ENCODE results near the gene DUSP2.

DUSP2 gene

GRCh38 chr2:96105994-96106715 is 39.1 kb downstream of the DUSP2 start:
- Histone ChIP-seq H2AFZ (ENCODE audit: low read length) (no peak overlapping the region), H3K9ac (ENCODE audit: low read length) (no peak overlapping the region), H3K36me3 (replicated peaks; ENCODE audit: insufficient read depth, low read length) (no peaks in the 10 kb centered on the region), H3K9me2 (replicated peaks; ENCODE audit: insufficient read depth, low read length) (no peaks in the 10 kb centered on the region), H3K9me3 (replicated peaks; ENCODE audit: insufficient read depth, low read length) (no peaks in the 10 kb centered on the region), H3K4me1 (ENCODE audit: low read length) (no peaks in the 10 kb centered on the region), H3K79me2 (ENCODE audit: low read length) (no peaks in the 10 kb centered on the region), H3K27me3 (replicated peaks; ENCODE audit: insufficient read depth, low read length) (peaks cover 17% of the 10 kb centered on the region), H3K4me3 (ENCODE audit: low read length) (no peak overlapping the region), H3K27ac (ENCODE audit: low read length) (no peak overlapping the region), H3F3A (ENCODE audit: insufficient read depth, low read length) (no peaks in the 10 kb centered on the region), H3K4me2 (ENCODE audit: low read depth, low read length) (no peak overlapping the region), H4K20me1 (ENCODE audit: insufficient read depth, low read length) (no peaks in the 10 kb centered on the region)
- TF ChIP-seq EZH2 (optimal IDR thresholded peaks at IDR 0.05; ENCODE audit: low read depth, low read length) (no peak), CTCF (IDR thresholded peaks at IDR 0.05; ENCODE audit: low read length) (no peak), EZH2phosphoT487 (IDR thresholded peaks at IDR 0.05; ENCODE audit: low read length) (no peak)
- DNase-seq, result no peak

GRCh38 chr2:96105152-96105915 is 39.9 kb downstream of the DUSP2 start:
- TF ChIP-seq EZH2phosphoT487 (IDR thresholded peaks at IDR 0.05; ENCODE audit: low read length), result no peak
- no peak for TF ChIP-seq CTCF (IDR thresholded peaks at IDR 0.05; ENCODE audit: low read length)
- TF ChIP-seq EZH2 (optimal IDR thresholded peaks at IDR 0.05; ENCODE audit: low read depth, low read length), result no peak
- no peaks in the 10 kb centered on the region for H3K79me2 ChIP-seq (ENCODE audit: low read length)
- H3K27ac ChIP-seq (ENCODE audit: low read length), result no peak overlapping the region
- peaks cover 17% of the 10 kb centered on the region for H3K27me3 ChIP-seq (replicated peaks; ENCODE audit: insufficient read depth, low read length)
- H3F3A ChIP-seq (ENCODE audit: insufficient read depth, low read length), result no peaks in the 10 kb centered on the region
- H4K20me1 ChIP-seq (ENCODE audit: insufficient read depth, low read length), result no peaks in the 10 kb centered on the region
- H2AFZ ChIP-seq (ENCODE audit: low read length), result no peak overlapping the region
- H3K4me1 ChIP-seq (ENCODE audit: low read length), result no peaks in the 10 kb centered on the region
- H3K9me2 ChIP-seq (replicated peaks; ENCODE audit: insufficient read depth, low read length), result no peaks in the 10 kb centered on the region
- H3K4me2 ChIP-seq (ENCODE audit: low read depth, low read length), result no peak overlapping the region
- H3K9ac ChIP-seq (ENCODE audit: low read length), result no peak overlapping the region
- no peaks in the 10 kb centered on the region for H3K36me3 ChIP-seq (replicated peaks; ENCODE audit: insufficient read depth, low read length)
- H3K4me3 ChIP-seq (ENCODE audit: low read length), result no peak overlapping the region
- DNase-seq, result no peak
- H3K9me3 ChIP-seq (replicated peaks; ENCODE audit: insufficient read depth, low read length), result no peaks in the 10 kb centered on the region

GRCh38 chr2:96104487-96104861 is 40.8 kb downstream of the DUSP2 start:
- no peak overlapping the region for H3K27ac ChIP-seq (ENCODE audit: low read length)
- no peaks in the 10 kb centered on the region for H4K20me1 ChIP-seq (ENCODE audit: insufficient read depth, low read length)
- H3K4me1 ChIP-seq (ENCODE audit: low read length), result no peaks in the 10 kb centered on the region
- no peaks in the 10 kb centered on the region for H3K9me2 ChIP-seq (replicated peaks; ENCODE audit: insufficient read depth, low read length)
- peaks cover 17% of the 10 kb centered on the region for H3K27me3 ChIP-seq (replicated peaks; ENCODE audit: insufficient read depth, low read length)
- H3K4me2 ChIP-seq (ENCODE audit: low read depth, low read length), result no peak overlapping the region
- no peaks in the 10 kb centered on the region for H3K79me2 ChIP-seq (ENCODE audit: low read length)
- DNase-seq, result no peak
- H3K4me3 ChIP-seq (ENCODE audit: low read length), result no peak overlapping the region
- H3K9me3 ChIP-seq (replicated peaks; ENCODE audit: insufficient read depth, low read length), result no peaks in the 10 kb centered on the region
- H3K9ac ChIP-seq (ENCODE audit: low read length), result no peak overlapping the region
- no peaks in the 10 kb centered on the region for H3F3A ChIP-seq (ENCODE audit: insufficient read depth, low read length)
- no peaks in the 10 kb centered on the region for H3K36me3 ChIP-seq (replicated peaks; ENCODE audit: insufficient read depth, low read length)
- no peak for TF ChIP-seq EZH2 (optimal IDR thresholded peaks at IDR 0.05; ENCODE audit: low read depth, low read length)
- no peak for TF ChIP-seq EZH2phosphoT487 (IDR thresholded peaks at IDR 0.05; ENCODE audit: low read length)
- no peak for TF ChIP-seq CTCF (IDR thresholded peaks at IDR 0.05; ENCODE audit: low read length)
- no peak overlapping the region for H2AFZ ChIP-seq (ENCODE audit: low read length)
